HFF-Myc (cell line): ENCODE measurements around the gene PRSS1.

Experiments
- DNase-seq: peaks from one replicate; pipeline ENCODE4 v3.0.0-alpha.2; 2011; ENCODE audit warnings: low read depth; ENCODE audit errors: extremely low read depth
- H3K4me3 ChIP-seq: replicated peaks from 2 replicates; pipeline ENCODE4 v1.5.1; 2011; ENCODE audit warnings: low read depth, mild to moderate bottlenecking, control low read depth, low read length
- CTCF ChIP-seq: IDR thresholded peaks from 2 replicates; pipeline ENCODE4 v1.5.1; 2012; ENCODE audit warnings: mild to moderate bottlenecking, low read depth, low read length, control low read depth; ENCODE audit errors: missing control alignments

PRSS1 gene

GRCh38 chr7:142800088-142800487 lies 50.8 kb downstream of the PRSS1 start:
- no peak for DNase-seq
- no peak overlapping the region for H3K4me3 ChIP-seq
- TF ChIP-seq CTCF, result no peak

GRCh38 chr7:142800699-142801260 lies 51.5 kb downstream of the PRSS1 start:
- no peak for DNase-seq
- no peak overlapping the region for H3K4me3 ChIP-seq
- no peak for TF ChIP-seq CTCF

- DNase-seq, result no peak
- TF ChIP-seq CTCF, result no peak
- no peak overlapping the region for H3K4me3 ChIP-seq
These were observed 52.5 kb downstream of the PRSS1 start for GRCh38 chr7:142801601-142802295.

- no peak for DNase-seq
- H3K4me3 ChIP-seq, result no peak overlapping the region
- TF ChIP-seq CTCF, result no peak
These were observed 53.0 kb downstream of the PRSS1 start for GRCh38 chr7:142802301-142802700.
